Mesendoderm (in vitro differentiated cells): Measurements from ENCODE around the gene MYO1C.

Experiments
- DNase-seq: peaks from one replicate; pipeline ENCODE4 v3.0.0; 2013
- H2AK5ac ChIP-seq: 2 replicates; pipeline ENCODE4 v1.6.1; 2013; ENCODE audit warnings: low read length, inconsistent platforms
- H2BK120ac ChIP-seq: 2 replicates; pipeline ENCODE4 v1.6.1; 2013; ENCODE audit warnings: low read depth, mild to moderate bottlenecking, low read length, moderate library complexity, mixed read lengths
- H2BK15ac ChIP-seq: replicated peaks from 2 replicates; pipeline ENCODE4 v1.6.1; 2013; ENCODE audit warnings: low read depth, mild to moderate bottlenecking, moderate library complexity
- H2BK5ac ChIP-seq: 2 replicates; pipeline ENCODE4 v1.6.1; 2013; ENCODE audit warnings: low read length, inconsistent platforms
- H3K18ac ChIP-seq: 2 replicates; pipeline ENCODE4 v1.6.1; 2013; ENCODE audit warnings: mild to moderate bottlenecking, low read length, mixed read lengths
- H3K23ac ChIP-seq: one replicate; pipeline ENCODE4 v1.6.1; 2013; ENCODE audit warnings: low read length
- H3K27ac ChIP-seq: 2 replicates; pipeline ENCODE4 v1.5.1; 2013; ENCODE audit warnings: low read depth, mild to moderate bottlenecking, inconsistent platforms, low read length, moderate library complexity
- H3K27me3 ChIP-seq: 2 replicates; pipeline ENCODE4 v1.6.1; 2013; ENCODE audit warnings: low read length, control low read depth, mild to moderate bottlenecking, inconsistent platforms; ENCODE audit not compliant: insufficient read depth, poor library complexity
- H3K36me3 ChIP-seq: 2 replicates; pipeline ENCODE4 v1.6.1; 2013; ENCODE audit warnings: low read length, inconsistent platforms; ENCODE audit not compliant: control insufficient read depth, insufficient read depth
- H3K4ac ChIP-seq: one replicate; pipeline ENCODE4 v1.6.1; 2013; ENCODE audit warnings: low read depth, mild to moderate bottlenecking, low read length, moderate library complexity
- H3K4me1 ChIP-seq: 2 replicates; pipeline ENCODE4 v1.6.1; 2013; ENCODE audit warnings: low read depth, low read length, inconsistent platforms; ENCODE audit not compliant: control insufficient read depth
- H3K4me2 ChIP-seq: 2 replicates; pipeline ENCODE4 v1.6.1; 2013; ENCODE audit warnings: low read length
- H3K4me3 ChIP-seq: 2 replicates; pipeline ENCODE4 v1.5.1; 2013; ENCODE audit warnings: mild to moderate bottlenecking, low read length
- H3K56ac ChIP-seq: one replicate; pipeline ENCODE4 v1.6.1; 2013; ENCODE audit warnings: low read length
- H3K79me1 ChIP-seq: 2 replicates; pipeline ENCODE4 v1.6.1; 2013; ENCODE audit warnings: low read length, inconsistent platforms
- H3K79me2 ChIP-seq: 2 replicates; pipeline ENCODE4 v1.6.1; 2013; ENCODE audit warnings: mild to moderate bottlenecking, low read length; ENCODE audit not compliant: control insufficient read depth, insufficient read depth
- H3K9ac ChIP-seq: 2 replicates; pipeline ENCODE4 v1.6.1; 2013; ENCODE audit warnings: low read length, inconsistent platforms
- H4K5ac ChIP-seq: one replicate; pipeline ENCODE4 v1.6.1; 2013; ENCODE audit warnings: low read length
- H4K8ac ChIP-seq: one replicate; pipeline ENCODE4 v1.6.1; 2013; ENCODE audit warnings: low read depth, mild to moderate bottlenecking, control low read depth, low read length, moderate library complexity
- WGBS: extraction: QIAGEN DNeasy Blood & Tissue Kit; methylation state at CpG from one replicate; pipeline ENCODE4 v1.1.7; 2013; ENCODE audit warnings: low lambda C conversion rate, missing lambda C conversion rate; ENCODE audit not compliant: insufficient coverage; ENCODE audit errors: extremely low coverage; 5-methylcytosine and 5-hydroxymethylcytosine counted together

Gene MYO1C

GRCh38 chr17:1470071-1470754 lies 22.3 kb downstream of the MYO1C start:
- H4K8ac ChIP-seq: no peak overlapping the region
- no peak overlapping the region for H2BK5ac ChIP-seq
- no peak overlapping the region for H3K56ac ChIP-seq
- no peak overlapping the region for H3K18ac ChIP-seq
- DNase-seq: no peak
- H4K5ac ChIP-seq: no peak overlapping the region
- no peak overlapping the region for H2BK15ac ChIP-seq
- H3K4ac ChIP-seq: no peak overlapping the region
- no peak overlapping the region for H3K9ac ChIP-seq
- no peak overlapping the region for H3K4me2 ChIP-seq
- H3K4me3 ChIP-seq: no peak overlapping the region
- H3K27ac ChIP-seq: no peak overlapping the region
- no peaks in the 10 kb centered on the region for H3K27me3 ChIP-seq
- H3K79me2 ChIP-seq: no peaks in the 10 kb centered on the region
- no peaks in the 10 kb centered on the region for H3K4me1 ChIP-seq
- H2AK5ac ChIP-seq: no peak overlapping the region
- H2BK120ac ChIP-seq: no peak overlapping the region
- peaks cover 8% of the 10 kb centered on the region for H3K36me3 ChIP-seq
- no peak overlapping the region for H3K23ac ChIP-seq
- no peaks in the 10 kb centered on the region for H3K79me1 ChIP-seq
- WGBS: no CpG with 5 or more reads among the region's 33 CpGs

- Histone ChIP-seq H4K8ac (no peak overlapping the region), H2BK120ac (no peak overlapping the region), H3K79me2 (no peaks in the 10 kb centered on the region), H2AK5ac (no peak overlapping the region), H3K27ac (no peak overlapping the region), H3K79me1 (no peaks in the 10 kb centered on the region), H3K27me3 (no peaks in the 10 kb centered on the region), H4K5ac (no peak overlapping the region), H3K36me3 (peaks cover 8% of the 10 kb centered on the region), H3K4me1 (no peaks in the 10 kb centered on the region), H3K9ac (no peak overlapping the region), H3K4me2 (no peak overlapping the region), H3K23ac (no peak overlapping the region), H3K4ac (no peak overlapping the region), H3K18ac (no peak overlapping the region), H2BK5ac (no peak overlapping the region), H3K4me3 (no peak overlapping the region), H2BK15ac (no peak overlapping the region), H3K56ac (no peak overlapping the region)
- peak; percentile 64 for DNase-seq
- no CpG with 5 or more reads among the region's 28 CpGs for WGBS
These were observed 23.1 kb downstream of the MYO1C start for GRCh38 chr17:1469231-1469852.

DNA sequence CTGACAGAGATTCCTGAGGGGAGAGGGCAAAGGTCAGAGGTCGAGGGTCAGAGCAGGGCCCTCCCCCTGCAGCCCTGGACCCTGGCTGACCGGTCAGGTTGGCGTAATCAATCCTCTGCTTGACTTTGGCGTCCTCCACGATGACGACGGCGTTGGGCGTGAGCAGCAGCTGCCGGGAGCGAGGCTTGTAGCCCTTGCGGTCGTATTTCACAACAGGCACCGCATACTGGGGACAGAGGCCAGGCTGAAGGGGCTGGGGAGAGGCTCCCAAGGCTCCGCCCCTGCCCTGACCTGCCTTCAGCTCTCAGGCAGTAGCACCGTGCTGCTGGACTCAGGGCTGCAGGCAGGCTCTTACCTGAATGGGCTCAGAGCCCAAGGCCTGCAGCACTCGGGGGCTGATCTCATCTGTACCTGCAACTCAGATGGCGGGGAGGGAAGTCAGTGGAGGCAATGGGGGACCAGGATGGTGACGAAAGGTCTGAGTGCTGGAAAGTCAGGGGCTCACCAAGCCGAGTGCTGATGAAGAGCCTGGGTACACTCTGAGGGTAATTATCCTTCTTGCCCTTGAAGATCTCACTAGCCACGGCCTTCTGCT lies 24.5 kb downstream of the MYO1C start:
- Histone ChIP-seq H3K18ac (no peak overlapping the region), H4K5ac (no peak overlapping the region), H3K79me2 (no peaks in the 10 kb centered on the region), H3K36me3 (peaks cover 8% of the 10 kb centered on the region), H2BK5ac (no peak overlapping the region), H3K4me1 (no peaks in the 10 kb centered on the region), H3K56ac (no peak overlapping the region), H3K9ac (no peak overlapping the region), H3K79me1 (no peaks in the 10 kb centered on the region), H3K27me3 (no peaks in the 10 kb centered on the region), H2AK5ac (no peak overlapping the region), H2BK120ac (no peak overlapping the region), H2BK15ac (no peak overlapping the region), H4K8ac (no peak overlapping the region), H3K27ac (no peak overlapping the region), H3K4me3 (no peak overlapping the region), H3K4ac (no peak overlapping the region), H3K23ac (no peak overlapping the region), H3K4me2 (no peak overlapping the region)
- no peak for DNase-seq
- WGBS: no CpG with 5 or more reads among the region's 21 CpGs

DNA sequence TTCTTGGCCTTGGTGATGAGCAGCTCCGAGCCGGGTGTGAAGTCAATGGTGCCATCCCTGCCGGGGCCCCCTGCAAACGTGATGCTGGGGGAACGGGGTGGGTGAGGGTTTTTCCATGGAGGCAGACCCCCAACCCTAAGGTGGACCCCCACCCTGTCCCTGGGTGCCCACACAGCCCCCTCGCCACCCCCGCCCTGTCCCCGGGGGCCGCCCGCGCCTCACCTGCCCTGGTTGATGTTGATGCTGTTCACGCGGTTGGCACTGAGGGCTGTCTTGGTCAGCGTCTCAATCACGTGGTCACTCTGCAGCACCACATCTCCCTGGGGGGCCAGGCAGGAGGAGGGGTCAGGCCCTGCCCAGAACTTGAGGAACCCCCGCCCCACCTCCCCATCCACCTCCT lies 25.2 kb downstream of the MYO1C start:
- Histone ChIP-seq H2BK5ac (no peak overlapping the region), H3K56ac (no peak overlapping the region), H4K8ac (no peak overlapping the region), H3K4me3 (no peak overlapping the region), H3K18ac (no peak overlapping the region), H3K27me3 (no peaks in the 10 kb centered on the region), H3K27ac (no peak overlapping the region), H3K36me3 (peaks cover 8% of the 10 kb centered on the region), H3K9ac (no peak overlapping the region), H3K79me1 (no peaks in the 10 kb centered on the region), H2AK5ac (no peak overlapping the region), H2BK15ac (no peak overlapping the region), H3K4me1 (no peaks in the 10 kb centered on the region), H3K4ac (no peak overlapping the region), H4K5ac (no peak overlapping the region), H3K23ac (no peak overlapping the region), H2BK120ac (no peak overlapping the region), H3K79me2 (no peaks in the 10 kb centered on the region), H3K4me2 (no peak overlapping the region)
- DNase-seq: no peak
- WGBS: no CpG with 5 or more reads among the region's 16 CpGs

GRCh38 chr17:1464186-1464585 lies 28.3 kb downstream of the MYO1C start:
- no peak overlapping the region for H3K56ac ChIP-seq
- peaks cover 5% of the 10 kb centered on the region for H3K36me3 ChIP-seq
- no peak overlapping the region for H3K23ac ChIP-seq
- H3K4ac ChIP-seq: no peak overlapping the region
- H2BK5ac ChIP-seq: no peak overlapping the region
- H2AK5ac ChIP-seq: no peak overlapping the region
- H4K8ac ChIP-seq: no peak overlapping the region
- no peak overlapping the region for H3K9ac ChIP-seq
- no peaks in the 10 kb centered on the region for H3K27me3 ChIP-seq
- H3K4me1 ChIP-seq: no peaks in the 10 kb centered on the region
- no peaks in the 10 kb centered on the region for H3K79me2 ChIP-seq
- no peaks in the 10 kb centered on the region for H3K79me1 ChIP-seq
- H4K5ac ChIP-seq: no peak overlapping the region
- no peak for DNase-seq
- no peak overlapping the region for H3K18ac ChIP-seq
- no peak overlapping the region for H2BK15ac ChIP-seq
- H2BK120ac ChIP-seq: no peak overlapping the region
- H3K4me3 ChIP-seq: no peak overlapping the region
- H3K27ac ChIP-seq: no peak overlapping the region
- H3K4me2 ChIP-seq: no peak overlapping the region
- no CpG with 5 or more reads among the region's 8 CpGs for WGBS
